ENCODE measurements around the gene WFIKKN2.
"Not testable (repeated sequence)": the region's sequence is repeated elsewhere in the genome, so short reads cannot be mapped to it uniquely, and the experiment has no call there.

Gene WFIKKN2

DNA sequence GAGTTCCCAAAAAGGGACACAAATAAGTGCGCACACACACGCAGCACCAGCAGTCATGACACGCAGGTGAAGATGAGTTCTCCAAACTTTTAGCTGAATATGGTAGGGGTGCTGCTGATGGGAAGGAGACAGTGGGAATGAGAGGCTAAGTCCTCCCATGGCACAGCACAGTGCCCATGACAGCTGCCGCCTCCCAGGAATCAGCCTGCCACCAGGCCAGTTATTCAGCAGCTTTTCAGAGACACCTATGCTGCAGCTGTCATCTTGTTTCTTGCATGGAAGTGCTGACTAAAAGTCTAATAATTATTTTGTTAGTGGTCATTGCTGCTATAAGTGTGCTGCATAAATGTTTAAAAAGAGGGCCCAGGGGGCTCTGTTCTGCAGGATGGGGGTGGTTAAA is 12.2 kb downstream of the WFIKKN2 start:
- H3K36me3 ChIP-seq (ENCODE audit: insufficient read depth, low read length), result no peaks in the 10 kb centered on the region
- no peaks in the 10 kb centered on the region for H3K27me3 ChIP-seq (ENCODE audit: control insufficient read depth, insufficient read depth, low read length)
- no peaks in the 10 kb centered on the region for H3K9me3 ChIP-seq (replicated peaks; ENCODE audit: low read length)
- H3K4me3 ChIP-seq (ENCODE audit: low read length), result no peak overlapping the region
- no peak overlapping the region for H3K9ac ChIP-seq (ENCODE audit: low read depth, low read length)
- peaks cover 7% of the 10 kb centered on the region for H3K4me1 ChIP-seq (ENCODE audit: control insufficient read depth, insufficient read depth, low read length)
- H3K4me2 ChIP-seq (ENCODE audit: low read length), result no peak overlapping the region

DNA sequence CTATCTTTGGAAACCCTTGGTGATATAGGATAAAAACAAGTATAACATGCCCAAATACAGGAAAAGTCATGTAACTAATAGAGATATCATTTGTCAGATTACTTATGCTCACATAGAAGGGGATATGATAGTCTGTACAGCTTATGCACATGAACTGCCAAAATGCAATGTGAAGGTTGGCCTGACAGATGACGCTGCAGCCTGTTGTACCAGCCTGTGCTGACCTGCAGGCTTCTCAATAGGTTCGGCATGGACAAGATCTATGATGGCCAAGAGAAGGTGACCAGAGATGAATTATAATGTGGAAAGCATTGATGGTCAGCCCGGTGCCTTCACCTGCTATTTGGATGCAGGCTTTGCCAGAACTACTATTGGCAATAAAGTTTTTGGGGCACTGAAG is 12.7 kb downstream of the WFIKKN2 start:
- Histone ChIP-seq H3K4me1 (ENCODE audit: control insufficient read depth, insufficient read depth, low read length) (peaks cover 7% of the 10 kb centered on the region), H3K4me2 (ENCODE audit: low read length) (no peak overlapping the region), H3K9ac (ENCODE audit: low read depth, low read length) (no peak overlapping the region), H3K9me3 (replicated peaks; ENCODE audit: low read length) (no peaks in the 10 kb centered on the region), H3K4me3 (ENCODE audit: low read length) (no peak overlapping the region), H3K27me3 (ENCODE audit: control insufficient read depth, insufficient read depth, low read length) (no peaks in the 10 kb centered on the region), H3K36me3 (ENCODE audit: insufficient read depth, low read length) (no peaks in the 10 kb centered on the region)

DNA sequence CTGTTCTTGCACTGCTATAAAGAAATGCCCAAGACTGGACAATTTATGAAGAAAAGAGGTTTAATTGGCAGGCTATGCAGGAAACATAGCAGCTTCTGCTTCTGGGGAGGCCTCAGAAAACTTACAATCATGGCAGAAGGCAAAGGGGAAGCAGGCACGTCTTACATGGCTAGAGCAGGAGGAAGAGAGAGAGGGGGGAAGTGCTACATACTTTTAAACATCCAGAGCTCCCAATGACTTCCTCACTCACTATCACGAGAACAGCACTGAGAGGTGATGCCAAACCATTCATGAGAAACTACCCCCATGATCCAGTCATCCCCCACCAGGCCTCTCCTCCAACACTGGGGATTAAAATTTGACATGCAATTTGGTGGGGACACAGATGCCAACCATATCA is 13.3 kb downstream of the WFIKKN2 start:
- Histone ChIP-seq H3K4me1 (ENCODE audit: control insufficient read depth, insufficient read depth, low read length) (peaks cover 7% of the 10 kb centered on the region), H3K4me2 (ENCODE audit: low read length) (no peak overlapping the region), H3K27me3 (ENCODE audit: control insufficient read depth, insufficient read depth, low read length) (peaks cover 4% of the 10 kb centered on the region), H3K9me3 (replicated peaks; ENCODE audit: low read length) (no peaks in the 10 kb centered on the region), H3K4me3 (ENCODE audit: low read length) (no peak overlapping the region), H3K36me3 (ENCODE audit: insufficient read depth, low read length) (no peaks in the 10 kb centered on the region), H3K9ac (ENCODE audit: low read depth, low read length) (no peak overlapping the region)

DNA sequence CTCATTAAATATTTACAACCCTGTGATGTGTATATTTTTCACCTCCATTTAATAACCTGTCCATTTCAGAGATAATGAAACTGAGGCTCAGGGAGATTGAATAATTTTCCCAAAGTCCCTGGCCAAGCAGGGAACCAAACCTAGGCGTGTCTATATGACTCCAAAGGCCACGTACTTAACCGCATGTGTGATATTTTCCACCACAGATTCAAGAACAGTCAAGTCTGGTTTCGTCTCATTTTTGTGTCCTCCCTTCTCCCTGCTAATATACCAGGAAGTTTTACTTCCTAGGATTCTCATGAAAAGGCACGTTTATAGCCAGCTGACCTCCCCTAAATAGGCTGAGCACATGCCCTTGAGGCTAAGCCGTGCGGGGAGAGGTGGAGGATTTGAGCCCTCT is 15.3 kb downstream of the WFIKKN2 start:
- H3K36me3 ChIP-seq (ENCODE audit: insufficient read depth, low read length), result no peaks in the 10 kb centered on the region
- peaks cover 2% of the 10 kb centered on the region for H3K4me1 ChIP-seq (ENCODE audit: control insufficient read depth, insufficient read depth, low read length)
- H3K27me3 ChIP-seq (ENCODE audit: control insufficient read depth, insufficient read depth, low read length), result peaks cover 6% of the 10 kb centered on the region
- H3K9ac ChIP-seq (ENCODE audit: low read depth, low read length), result no peak overlapping the region
- H3K4me3 ChIP-seq (ENCODE audit: low read length), result no peak overlapping the region
- H3K9me3 ChIP-seq (replicated peaks; ENCODE audit: low read length), result no peaks in the 10 kb centered on the region
- H3K4me2 ChIP-seq (ENCODE audit: low read length), result no peak overlapping the region

DNA sequence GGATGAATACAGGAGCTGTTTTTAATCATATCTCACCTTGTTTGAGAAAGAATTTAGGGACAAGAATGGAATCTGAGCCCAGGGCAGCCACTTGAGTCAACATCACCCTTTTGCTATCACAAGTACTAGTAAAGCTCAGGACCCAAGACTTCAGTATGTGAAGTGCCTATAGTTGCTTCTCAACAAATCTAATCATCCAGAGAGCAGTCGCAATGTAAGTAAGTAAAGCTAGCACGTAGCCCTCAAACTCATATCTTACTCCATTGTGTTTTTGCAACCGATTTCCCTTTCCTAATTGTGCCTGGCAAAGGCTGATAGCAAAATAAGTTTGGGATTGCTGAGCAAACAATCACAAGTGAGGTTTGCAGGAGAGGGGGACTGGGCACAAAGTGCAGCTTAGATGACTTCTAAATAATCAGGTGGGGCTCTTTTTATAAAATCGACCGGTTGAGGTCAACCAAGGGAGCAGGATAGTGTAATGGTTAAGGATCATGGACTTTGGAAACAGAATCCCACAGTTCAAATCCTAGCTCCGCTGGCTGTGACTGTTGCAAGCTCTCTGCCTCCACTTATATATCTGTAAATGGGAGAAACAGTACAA is 17.7 kb downstream of the WFIKKN2 start:
- no peak overlapping the region for H3K9ac ChIP-seq (ENCODE audit: low read depth, low read length)
- no peaks in the 10 kb centered on the region for H3K36me3 ChIP-seq (ENCODE audit: insufficient read depth, low read length)
- H3K4me2 ChIP-seq (ENCODE audit: low read length), result no peak overlapping the region
- no peak overlapping the region for H3K4me3 ChIP-seq (ENCODE audit: low read length)
- H3K27me3 ChIP-seq (ENCODE audit: control insufficient read depth, insufficient read depth, low read length), result peaks cover 6% of the 10 kb centered on the region
- no peaks in the 10 kb centered on the region for H3K9me3 ChIP-seq (replicated peaks; ENCODE audit: low read length)
- H3K4me1 ChIP-seq (ENCODE audit: control insufficient read depth, insufficient read depth, low read length), result no peaks in the 10 kb centered on the region

DNA sequence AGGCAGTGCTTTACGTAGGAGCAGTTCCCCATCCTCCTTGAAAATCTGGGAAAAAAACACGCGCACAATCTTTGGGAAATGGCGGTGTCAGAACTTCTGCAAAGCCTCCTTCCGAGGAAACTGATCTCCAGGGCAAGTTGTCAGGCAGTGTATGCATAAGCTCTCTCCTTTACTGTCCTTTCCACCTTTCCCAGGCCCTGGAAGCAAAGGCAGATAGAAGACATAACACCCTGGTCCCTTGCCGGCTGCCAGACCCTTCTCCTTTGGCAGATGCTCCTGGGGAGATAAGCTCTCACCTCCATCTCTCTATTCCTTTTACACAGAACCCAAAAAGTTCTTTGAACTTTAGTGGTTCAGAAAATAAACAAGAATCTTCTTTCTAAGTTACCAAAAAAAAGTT is 18.4 kb downstream of the WFIKKN2 start:
- no peak overlapping the region for H3K4me2 ChIP-seq (ENCODE audit: low read length)
- no peak overlapping the region for H3K9ac ChIP-seq (ENCODE audit: low read depth, low read length)
- H3K36me3 ChIP-seq (ENCODE audit: insufficient read depth, low read length), result no peaks in the 10 kb centered on the region
- H3K9me3 ChIP-seq (replicated peaks; ENCODE audit: low read length), result no peaks in the 10 kb centered on the region
- peaks cover 6% of the 10 kb centered on the region for H3K27me3 ChIP-seq (ENCODE audit: control insufficient read depth, insufficient read depth, low read length)
- no peaks in the 10 kb centered on the region for H3K4me1 ChIP-seq (ENCODE audit: control insufficient read depth, insufficient read depth, low read length)
- no peak overlapping the region for H3K4me3 ChIP-seq (ENCODE audit: low read length)

DNA sequence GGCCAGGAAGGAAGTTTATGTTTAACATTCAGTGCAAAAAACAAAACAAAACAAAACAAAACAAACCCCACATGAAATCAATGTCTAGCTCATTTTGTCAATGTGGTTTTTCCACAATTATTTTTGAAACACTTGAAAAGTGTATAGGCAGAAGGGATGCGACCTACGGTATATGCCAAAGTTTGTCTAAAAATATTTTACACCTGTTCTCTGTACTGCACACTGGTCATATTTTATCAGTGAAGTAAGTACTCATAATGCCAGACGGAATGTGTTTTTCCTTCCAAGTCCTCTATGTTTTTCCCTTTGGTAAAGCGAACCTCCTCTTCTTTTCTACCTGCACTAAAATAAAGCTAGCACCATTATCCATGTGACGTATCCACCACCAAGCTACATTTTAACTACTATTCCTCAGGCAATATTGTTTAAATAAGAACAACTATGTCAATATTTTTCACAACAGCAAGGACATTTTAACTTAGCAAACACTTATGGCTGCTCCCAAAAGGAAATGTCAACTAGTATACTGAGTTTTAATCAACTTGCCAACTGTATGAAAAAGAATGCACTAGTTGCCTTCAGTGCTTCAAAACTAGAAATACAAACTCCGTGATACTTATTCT is 20.4 kb downstream of the WFIKKN2 start:
- Histone ChIP-seq H3K27me3 (ENCODE audit: control insufficient read depth, insufficient read depth, low read length) (peaks cover 6% of the 10 kb centered on the region), H3K4me1 (ENCODE audit: control insufficient read depth, insufficient read depth, low read length) (no peaks in the 10 kb centered on the region), H3K9me3 (replicated peaks; ENCODE audit: low read length) (no peaks in the 10 kb centered on the region), H3K4me3 (ENCODE audit: low read length) (no peak overlapping the region), H3K9ac (ENCODE audit: low read depth, low read length) (no peak overlapping the region), H3K4me2 (ENCODE audit: low read length) (no peak overlapping the region), H3K36me3 (ENCODE audit: insufficient read depth, low read length) (peaks cover under 1% of the 10 kb centered on the region)

DNA sequence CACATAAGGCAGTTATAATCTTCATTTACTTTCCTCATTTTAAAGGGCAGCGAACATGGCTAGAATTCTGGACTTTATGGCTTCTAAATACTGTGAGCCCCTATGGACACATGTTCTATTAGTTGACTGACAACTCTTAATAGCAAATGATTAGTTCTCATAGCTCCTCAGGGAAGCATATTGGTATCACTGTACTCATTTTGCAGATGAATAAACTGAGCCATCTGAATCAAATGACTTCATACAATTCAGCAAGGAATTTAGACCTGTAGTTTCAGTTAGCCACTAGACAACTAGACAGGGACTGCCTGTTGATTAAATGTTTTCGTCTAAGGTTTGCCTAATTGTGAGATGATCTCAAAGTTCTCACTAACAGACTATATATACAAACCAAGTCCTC is 21.0 kb downstream of the WFIKKN2 start:
- Histone ChIP-seq H3K9me3 (replicated peaks; ENCODE audit: low read length) (no peaks in the 10 kb centered on the region), H3K36me3 (ENCODE audit: insufficient read depth, low read length) (peaks cover 5% of the 10 kb centered on the region), H3K4me3 (ENCODE audit: low read length) (no peak overlapping the region), H3K4me2 (ENCODE audit: low read length) (no peak overlapping the region), H3K4me1 (ENCODE audit: control insufficient read depth, insufficient read depth, low read length) (no peaks in the 10 kb centered on the region), H3K9ac (ENCODE audit: low read depth, low read length) (no peak overlapping the region), H3K27me3 (ENCODE audit: control insufficient read depth, insufficient read depth, low read length) (peaks cover 6% of the 10 kb centered on the region)

DNA sequence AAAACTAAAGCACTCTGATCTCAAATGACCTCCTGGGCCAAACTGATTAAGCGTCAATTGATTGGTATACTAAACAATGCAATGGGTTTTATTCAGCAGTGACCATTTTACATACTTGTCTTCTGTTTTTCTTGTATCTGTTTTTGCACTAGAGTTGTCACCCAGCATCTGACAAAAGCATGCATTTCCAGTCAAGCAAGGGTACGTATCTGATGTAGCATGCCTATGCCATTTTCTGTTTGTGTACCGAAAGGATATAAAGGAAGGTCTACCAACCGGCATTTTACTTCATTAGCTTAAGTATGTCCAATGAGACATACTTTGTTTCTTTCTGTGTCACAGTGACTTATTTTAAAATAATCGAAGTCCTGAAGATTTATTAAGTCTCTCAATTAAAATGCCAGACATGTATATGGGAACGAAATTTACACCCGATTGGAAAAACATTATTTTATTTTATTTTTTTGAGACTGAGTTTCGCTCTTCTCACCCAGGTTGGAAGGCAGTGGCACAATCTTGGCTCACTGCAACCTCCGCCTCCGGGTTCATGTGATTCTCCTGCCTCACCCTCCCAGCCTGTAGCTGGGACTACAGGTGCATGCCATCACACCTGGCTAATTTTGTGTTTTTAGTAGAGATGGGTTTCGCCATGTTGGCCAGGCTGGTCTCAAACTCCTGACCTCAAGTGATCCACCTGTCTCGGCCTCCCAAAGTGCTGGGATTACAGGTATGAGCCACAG is 23.3 kb downstream of the WFIKKN2 start:
- Histone ChIP-seq H3K4me2 (ENCODE audit: low read length) (no peak overlapping the region), H3K9ac (ENCODE audit: low read depth, low read length) (no peak overlapping the region), H3K4me1 (ENCODE audit: control insufficient read depth, insufficient read depth, low read length) (peaks cover 16% of the 10 kb centered on the region), H3K4me3 (ENCODE audit: low read length) (no peak overlapping the region), H3K36me3 (ENCODE audit: insufficient read depth, low read length) (peaks cover 26% of the 10 kb centered on the region), H3K9me3 (replicated peaks; ENCODE audit: low read length) (no peaks in the 10 kb centered on the region), H3K27me3 (ENCODE audit: control insufficient read depth, insufficient read depth, low read length) (peaks cover 3% of the 10 kb centered on the region)

DNA sequence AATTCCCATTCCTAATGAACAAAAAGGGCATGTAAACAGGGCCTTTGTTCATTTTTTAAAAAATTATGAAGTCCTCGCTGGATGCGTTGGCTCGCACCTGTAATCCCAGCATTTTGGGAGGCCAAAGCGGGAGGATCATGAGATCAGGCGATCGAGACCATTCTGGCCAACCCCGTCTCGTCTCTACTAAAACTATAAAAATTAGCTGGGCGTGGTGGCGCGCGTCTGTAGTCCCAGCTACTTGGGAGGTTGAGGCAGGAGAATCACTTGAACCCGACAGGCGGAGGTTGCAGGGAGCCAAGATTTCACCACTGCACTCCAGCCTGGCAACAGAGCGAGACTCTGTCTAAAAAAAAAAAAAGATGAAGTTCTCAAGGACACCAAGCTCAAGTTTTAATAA is 24.3 kb downstream of the WFIKKN2 start:
- H3K9me3 ChIP-seq (replicated peaks; ENCODE audit: low read length), result not testable (repeated sequence)

DNA sequence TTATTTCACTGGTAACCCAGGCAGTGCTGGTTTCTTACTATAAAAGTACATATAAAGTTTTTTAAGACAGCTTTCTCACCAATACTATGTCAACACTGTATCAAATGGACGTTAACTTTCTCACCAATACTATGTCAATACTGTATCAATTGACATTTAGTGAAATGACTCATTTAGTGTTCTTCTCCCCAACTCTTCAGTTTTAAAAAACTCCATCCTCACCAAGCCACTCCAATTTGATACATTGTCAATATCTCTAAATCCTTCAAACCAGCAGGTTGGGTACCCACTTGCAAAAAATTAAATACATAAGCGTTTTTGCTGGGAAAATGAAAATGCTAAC is 25.9 kb downstream of the WFIKKN2 start:
- peaks cover 23% of the 10 kb centered on the region for H3K4me1 ChIP-seq (ENCODE audit: control insufficient read depth, insufficient read depth, low read length)
- H3K36me3 ChIP-seq (ENCODE audit: insufficient read depth, low read length), result peaks cover 27% of the 10 kb centered on the region
- H3K9ac ChIP-seq (ENCODE audit: low read depth, low read length), result no peak overlapping the region
- no peaks in the 10 kb centered on the region for H3K9me3 ChIP-seq (replicated peaks; ENCODE audit: low read length)
- no peak overlapping the region for H3K4me3 ChIP-seq (ENCODE audit: low read length)
- no peak overlapping the region for H3K4me2 ChIP-seq (ENCODE audit: low read length)
- no peaks in the 10 kb centered on the region for H3K27me3 ChIP-seq (ENCODE audit: control insufficient read depth, insufficient read depth, low read length)

More for the DNA sequence above, 24.3 kb downstream of the WFIKKN2 start:
- H3K4me1 ChIP-seq (ENCODE audit: control insufficient read depth, insufficient read depth, low read length), result peaks cover 23% of the 10 kb centered on the region
- H3K27me3 ChIP-seq (ENCODE audit: control insufficient read depth, insufficient read depth, low read length); H3K4me2 ChIP-seq (ENCODE audit: low read length); H3K9ac ChIP-seq (ENCODE audit: low read depth, low read length); H3K4me3 ChIP-seq (ENCODE audit: low read length): not testable (repeated sequence)
- H3K36me3 ChIP-seq (ENCODE audit: insufficient read depth, low read length), result peaks cover 27% of the 10 kb centered on the region

Data from skeletal muscle satellite cell (primary cell).